Body of pancreas (tissue), 4 donors: Measurements from ENCODE around the gene RCAN2.

Experiments used
- CTCF ChIP-seq, 7 experiments: fragments of 450-650 bp in 4 of 7; fragments of 200-600 bp in 3 of 7; sonication (generic) in 3 of 7; IDR thresholded peaks; one replicate each; pipeline ENCODE4 v1.5.1; 2016 to 2019; ENCODE audit warnings: antibody characterized with exemption in 7 of 7
- POLR2A ChIP-seq, 3 donors: fragments of 450-650 bp; IDR thresholded peaks; one replicate each; pipeline ENCODE4 v1.6.1; 2016; ENCODE audit warnings: antibody characterized with exemption in 3 of 3, mild to moderate bottlenecking in 2 of 3

- no peak for TF ChIP-seq CTCF (IDR thresholded peaks at IDR 0.05)
- TF ChIP-seq POLR2A (IDR thresholded peaks at IDR 0.05), result no peak
Observed at GRCh38 chr6:46207174-46207573, 284.1 kb downstream of the RCAN2 start.
